Activated CD8-positive, alpha-beta memory T cell treated with anti-CD3 and anti-CD28 coated beads for 4 hours (primary cell): ENCODE data around the gene CCDC63.
"Not testable (repeated sequence)": the region's sequence is repeated elsewhere in the genome, so short reads cannot be mapped to it uniquely, and the experiment has no call there.

Experiments
- DNase-seq, 2 donors: peaks; one replicate each; pipeline ENCODE4 v3.0.0-alpha.2; 2020; ENCODE audit warnings: low read depth in 2 of 2

Gene CCDC63

GRCh38 chr12:110844551-110845338 is 2.0 kb upstream of the CCDC63 start:
- DNase-seq, result no peak

GRCh38 chr12:110845339-110845682 is 1.5 kb upstream of the CCDC63 start:
- no peak for DNase-seq

GRCh38 chr12:110848314-110848923 is 1.6 kb downstream of the CCDC63 start:
- DNase-seq, result no peak

GRCh38 chr12:110849221-110849620 is 2.4 kb downstream of the CCDC63 start:
- DNase-seq, result no peak

GRCh38 chr12:110849748-110850403 is 3.1 kb downstream of the CCDC63 start:
- no peak for DNase-seq

GRCh38 chr12:110850762-110851161 is 4.0 kb downstream of the CCDC63 start:
- DNase-seq, result no peak

- DNase-seq, result no peak
Measured at GRCh38 chr12:110853836-110854235, 7.0 kb downstream of the CCDC63 start.

GRCh38 chr12:110856542-110856941 is 9.8 kb downstream of the CCDC63 start:
- no peak for DNase-seq

- DNase-seq, result no peak
Measured at GRCh38 chr12:110857528-110857927, 10.7 kb downstream of the CCDC63 start.

- DNase-seq, result not testable (repeated sequence)
Measured at GRCh38 chr12:110857954-110858353, 11.2 kb downstream of the CCDC63 start.

- no peak for DNase-seq
Measured at GRCh38 chr12:110858848-110859247, 12.1 kb downstream of the CCDC63 start.

GRCh38 chr12:110860833-110861296 is 14.1 kb downstream of the CCDC63 start:
- DNase-seq, result no peak

GRCh38 chr12:110861729-110862128 is 14.9 kb downstream of the CCDC63 start:
- DNase-seq, result no peak

GRCh38 chr12:110862329-110862728 is 15.5 kb downstream of the CCDC63 start:
- no peak for DNase-seq

GRCh38 chr12:110863161-110863560 is 16.4 kb downstream of the CCDC63 start:
- no peak for DNase-seq

- DNase-seq, result no peak
Measured at GRCh38 chr12:110865521-110865920, 18.7 kb downstream of the CCDC63 start.

GRCh38 chr12:110869026-110869425 is 22.2 kb downstream of the CCDC63 start:
- DNase-seq, result no peak

GRCh38 chr12:110869803-110870202 is 23.0 kb downstream of the CCDC63 start:
- no peak for DNase-seq

- DNase-seq, result no peak
Measured at GRCh38 chr12:110872100-110872499, 25.3 kb downstream of the CCDC63 start.

- DNase-seq, result no peak
Measured at GRCh38 chr12:110874351-110874750, 27.6 kb downstream of the CCDC63 start.

- no peak for DNase-seq
Measured at GRCh38 chr12:110874781-110875180, 28.0 kb downstream of the CCDC63 start.

- no peak for DNase-seq
Measured at GRCh38 chr12:110880651-110881050, 33.9 kb downstream of the CCDC63 start.

GRCh38 chr12:110883251-110883650 is 36.5 kb downstream of the CCDC63 start:
- no peak for DNase-seq
